GM19240 (cell line): Measurements from ENCODE around the gene PRSS21.

Source experiments
- DNase-seq: peaks from one replicate; pipeline ENCODE4 v3.0.0; 2011; ENCODE audit warnings: low spot score; ENCODE audit not compliant: insufficient read length

PRSS21 gene

GRCh38 chr16:2803545-2804195 is 13.4 kb upstream of the PRSS21 start:
- DNase-seq, result no peak

GRCh38 chr16:2804728-2805127 is 12.3 kb upstream of the PRSS21 start:
- DNase-seq, result no peak

DNA sequence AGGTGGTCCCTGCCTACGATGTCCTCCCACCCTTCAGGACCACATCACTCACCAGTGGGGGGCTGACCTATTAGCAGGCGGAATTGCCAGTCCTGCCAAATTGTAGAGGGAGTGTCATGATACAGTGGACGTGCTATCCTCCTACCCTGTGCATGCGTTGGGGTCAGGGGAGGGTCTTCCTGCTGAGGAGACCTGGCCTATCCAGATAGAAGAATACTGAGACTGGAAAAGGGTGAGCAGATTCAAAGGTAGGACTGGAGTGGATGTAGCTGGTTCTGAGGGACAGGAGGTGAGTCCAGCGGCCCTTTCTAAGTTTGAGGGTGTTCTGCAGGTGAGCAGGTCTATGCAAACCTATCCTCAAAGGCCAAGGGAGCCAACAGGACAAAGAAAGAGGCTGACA is 10.8 kb upstream of the PRSS21 start:
- DNase-seq, result no peak

GRCh38 chr16:2808181-2808580 is 8.9 kb upstream of the PRSS21 start:
- no peak for DNase-seq

GRCh38 chr16:2809149-2809760 is 7.8 kb upstream of the PRSS21 start:
- no peak for DNase-seq

DNA sequence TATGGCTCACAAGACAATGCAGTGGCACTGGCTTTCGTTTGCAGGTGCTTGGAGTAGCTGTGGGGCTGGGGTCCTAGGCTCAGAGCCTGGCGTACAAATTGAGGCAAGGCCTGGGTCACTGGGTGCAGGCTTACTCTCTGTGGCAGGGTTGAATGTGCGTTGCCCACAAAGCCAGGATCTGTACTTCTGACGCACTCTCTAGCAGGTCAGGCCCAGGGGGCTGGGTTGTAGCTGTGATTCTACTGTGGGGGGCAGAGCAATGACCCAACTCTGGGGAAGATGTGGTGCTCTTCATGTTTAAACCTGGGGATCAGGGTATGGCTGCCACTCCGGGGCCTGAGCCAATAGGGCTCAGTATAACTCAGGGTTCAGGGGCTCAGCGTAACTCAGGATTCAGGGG is 6.4 kb upstream of the PRSS21 start:
- no peak for DNase-seq

DNA sequence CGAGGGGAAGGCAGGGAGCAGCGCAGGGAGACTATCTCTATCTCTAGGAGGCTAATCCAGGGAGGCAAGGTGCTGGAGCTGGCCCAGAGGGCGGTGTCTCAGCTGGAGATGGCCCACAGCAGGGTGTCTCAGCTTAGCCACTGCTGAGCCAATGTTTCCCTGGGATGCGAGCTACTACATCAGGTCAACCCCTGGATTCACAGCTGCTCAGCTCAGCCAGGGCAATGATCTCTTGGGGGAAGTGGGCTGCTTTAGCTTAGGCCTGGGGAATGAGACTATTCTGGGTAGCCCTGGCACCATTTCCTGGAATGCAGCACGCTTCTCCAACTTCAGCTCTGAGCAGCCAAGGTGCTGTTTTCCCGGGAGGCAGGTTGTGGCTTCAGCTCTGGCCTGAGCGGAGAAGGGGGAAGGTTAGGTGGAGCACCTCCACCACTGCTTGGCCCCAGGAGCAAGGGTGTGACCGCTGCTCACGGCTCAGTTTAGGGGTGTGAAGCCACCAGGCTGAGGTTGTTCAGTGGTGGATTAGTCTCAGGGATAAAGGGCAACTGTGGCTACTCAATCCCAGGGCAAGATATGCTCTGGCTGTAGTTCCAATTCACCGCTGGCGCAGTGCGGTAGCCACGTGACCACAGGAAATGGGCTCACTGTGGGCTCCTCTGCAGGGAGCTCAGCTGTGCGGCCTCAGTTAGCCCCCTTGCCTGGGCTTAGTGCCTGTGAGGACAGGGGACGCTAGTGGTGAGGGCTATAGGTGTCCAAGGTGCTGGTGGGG is 5.2 kb upstream of the PRSS21 start:
- no peak for DNase-seq

DNA sequence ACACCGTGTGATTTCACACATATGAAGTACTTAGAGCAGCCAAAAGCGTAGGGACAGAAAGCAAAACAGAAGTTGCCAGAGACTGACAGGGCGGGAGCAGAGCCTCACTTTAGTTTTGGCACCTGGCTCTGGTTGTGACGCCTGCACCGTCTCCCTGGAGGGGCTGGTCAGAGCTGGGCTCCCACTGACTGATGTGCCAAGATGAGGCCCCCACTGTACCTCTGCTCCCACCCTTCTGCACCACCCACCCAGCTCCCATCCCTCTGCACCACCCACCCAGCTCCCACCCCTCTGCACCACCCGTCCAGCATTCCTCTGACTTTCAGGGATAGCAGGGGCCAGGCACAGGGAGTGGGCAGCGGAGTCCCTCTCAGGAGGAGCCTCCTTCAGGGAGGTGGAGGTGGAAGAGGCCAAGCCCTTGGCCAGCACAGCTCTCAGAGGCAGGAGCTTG is 3.2 kb upstream of the PRSS21 start:
- no peak for DNase-seq

DNA sequence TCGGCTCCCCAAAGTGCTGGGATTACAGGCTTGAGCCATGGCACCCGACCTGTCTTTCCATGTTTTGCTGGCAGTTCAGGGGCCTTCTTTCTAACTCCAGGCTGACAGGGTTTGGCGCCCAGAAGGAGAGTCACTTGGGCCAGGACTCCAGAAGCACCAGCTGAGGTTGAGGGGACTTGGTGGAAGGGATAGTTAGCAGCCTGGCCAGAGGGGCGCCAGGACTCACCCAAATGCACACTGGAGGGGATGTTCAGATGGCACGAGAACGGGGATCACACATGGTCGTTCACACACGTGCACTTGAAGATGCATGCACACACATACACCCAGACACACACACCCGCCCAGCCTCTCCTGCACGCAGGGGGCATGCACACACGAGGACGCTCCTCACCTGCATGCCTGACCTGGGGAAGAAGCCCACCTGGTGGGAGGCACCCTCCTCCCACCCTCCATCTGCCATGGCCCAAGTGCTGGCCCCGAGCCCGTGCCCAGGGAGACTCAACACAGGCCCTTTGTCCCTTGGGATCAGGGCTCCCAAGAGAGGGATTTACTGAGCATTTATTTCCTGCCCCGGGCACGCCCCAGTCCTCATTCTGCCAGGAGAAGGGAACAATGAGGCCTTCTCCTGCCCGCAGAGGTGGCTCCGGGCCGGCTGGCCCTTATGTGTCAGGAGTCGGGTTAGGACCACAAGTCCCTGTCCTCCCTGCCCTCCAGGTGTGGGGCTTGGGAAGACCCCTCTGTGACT is 2.3 kb upstream of the PRSS21 start:
- DNase-seq, result no peak

GRCh38 chr16:2815299-2815771 is 1.7 kb upstream of the PRSS21 start:
- no peak for DNase-seq

DNA sequence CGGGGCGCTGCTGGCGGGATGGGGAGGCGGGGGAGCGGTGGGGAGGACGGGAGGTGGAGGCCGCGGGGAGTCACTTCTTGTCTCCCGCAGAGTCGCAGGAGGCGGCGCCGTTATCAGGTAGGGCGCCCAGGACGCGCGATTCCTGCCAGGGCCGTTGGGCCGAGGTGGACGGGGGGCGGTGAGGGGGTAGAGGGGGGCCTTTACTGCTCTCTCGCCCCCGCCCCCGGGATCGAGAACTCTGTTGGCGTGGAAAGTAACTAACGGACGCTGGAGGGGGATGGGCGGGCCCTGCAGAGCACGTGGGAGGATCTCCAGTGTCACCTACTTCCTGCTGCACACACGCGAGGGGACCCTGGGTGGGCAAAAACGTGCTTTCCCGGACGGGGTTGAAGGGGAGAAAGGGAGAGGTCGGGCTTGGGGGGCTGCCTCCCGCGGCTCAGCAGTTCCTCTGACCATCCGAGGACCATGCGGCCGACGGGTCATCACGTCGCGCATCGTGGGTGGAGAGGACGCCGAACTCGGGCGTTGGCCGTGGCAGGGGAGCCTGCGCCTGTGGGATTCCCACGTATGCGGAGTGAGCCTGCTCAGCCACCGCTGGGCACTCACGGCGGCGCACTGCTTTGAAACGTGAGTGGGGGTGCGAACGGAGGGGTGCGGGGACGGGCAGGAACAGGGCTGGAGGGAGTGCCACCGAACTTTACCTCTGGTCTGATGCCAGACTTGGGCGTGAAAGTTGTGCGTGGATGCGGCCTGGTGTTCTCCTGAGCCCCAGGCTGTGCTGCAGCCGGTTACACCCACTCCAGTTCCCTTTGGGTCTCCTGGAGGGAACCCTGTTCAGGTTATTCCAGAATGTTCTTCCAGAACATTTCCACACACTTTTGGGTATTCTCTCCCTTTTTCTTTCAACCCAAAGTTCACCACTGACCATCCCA is 569 bp downstream of the PRSS21 start:
- no peak for DNase-seq

GRCh38 chr16:2818272-2818876 is 1.3 kb downstream of the PRSS21 start:
- no peak for DNase-seq

DNA sequence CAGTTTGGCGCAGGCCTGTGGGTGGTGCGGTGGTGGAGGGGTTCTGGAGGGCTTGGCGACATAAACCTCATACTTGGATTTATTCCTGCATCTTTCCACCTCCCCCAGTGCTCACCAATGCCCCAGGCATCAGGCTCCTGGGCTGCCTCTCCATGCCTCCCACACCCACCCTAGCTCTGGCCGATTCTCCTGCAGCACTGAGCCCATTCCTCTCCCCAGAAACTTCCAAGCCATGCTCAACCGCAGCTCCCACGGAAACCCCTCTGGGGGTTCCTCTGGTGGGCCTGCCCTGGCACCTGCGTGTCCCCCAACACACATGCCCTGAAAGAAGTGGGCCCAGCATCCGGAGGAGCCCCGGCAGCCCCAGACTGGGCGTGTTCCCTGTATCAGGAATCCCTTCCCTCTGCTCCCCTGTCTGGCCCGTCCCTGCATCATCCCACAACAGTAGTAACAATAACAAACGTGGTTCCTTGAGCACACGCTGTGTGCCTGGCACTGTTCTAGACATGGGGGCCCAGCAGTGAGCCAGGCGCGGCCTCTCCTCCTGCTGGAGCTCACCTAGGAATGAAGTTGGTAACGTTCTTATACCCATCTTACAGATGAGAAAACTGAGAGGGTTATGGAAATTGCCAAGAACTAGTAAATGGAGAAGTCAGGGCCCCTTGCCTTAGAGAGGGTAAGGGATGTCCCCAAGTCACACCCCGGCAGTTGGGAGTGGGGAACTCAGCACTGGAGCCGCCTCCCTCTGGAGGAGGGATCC is 2.3 kb downstream of the PRSS21 start:
- DNase-seq, result no peak

DNA sequence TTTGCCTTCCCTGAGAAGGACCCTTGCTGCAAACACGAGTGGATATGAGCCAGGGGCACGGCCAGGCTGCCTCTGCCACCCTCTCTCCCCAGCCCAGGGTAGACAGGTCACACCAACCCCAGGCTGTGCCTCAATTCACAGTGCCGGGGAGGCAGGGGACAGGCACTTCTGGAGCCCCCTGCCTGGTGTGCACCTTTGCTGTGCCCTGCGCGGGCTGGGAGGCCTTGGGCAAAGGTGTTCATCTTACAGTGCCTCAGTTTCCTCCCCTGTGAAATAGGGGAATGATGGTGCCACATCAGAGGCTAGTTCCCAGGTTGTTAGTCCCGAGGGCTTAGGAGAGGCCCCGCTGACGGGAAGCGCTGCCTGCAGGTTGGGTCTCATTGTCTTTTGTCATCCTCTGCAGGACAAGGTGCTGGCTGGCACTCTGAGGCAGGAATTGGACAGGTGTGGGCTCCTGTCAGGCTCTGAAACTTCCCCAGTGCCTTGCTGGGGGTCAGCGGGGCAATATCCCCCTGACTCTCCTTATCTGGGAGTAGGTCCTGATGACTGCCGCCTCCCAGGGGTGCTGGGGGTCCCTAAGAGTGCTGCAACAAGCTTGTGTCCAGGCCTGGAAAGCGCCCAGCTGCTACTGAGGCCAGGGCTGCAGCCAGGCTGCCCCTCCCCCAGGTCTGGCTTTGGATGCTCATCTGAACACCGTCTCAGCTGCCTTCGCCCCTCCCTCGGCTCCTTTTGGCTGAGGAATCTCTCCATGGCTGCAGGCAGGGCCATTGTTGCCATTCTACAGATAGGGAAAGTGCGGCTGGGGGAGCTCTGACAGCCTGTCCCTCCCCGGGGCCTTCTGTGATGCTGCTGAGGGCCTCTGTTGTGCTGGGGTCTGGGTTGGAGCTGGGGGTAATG is 3.1 kb downstream of the PRSS21 start:
- DNase-seq, result no peak

GRCh38 chr16:2820836-2821486 is 3.9 kb downstream of the PRSS21 start:
- no peak for DNase-seq

- DNase-seq, result no peak
Observed at GRCh38 chr16:2821487-2822157, 4.6 kb downstream of the PRSS21 start.

DNA sequence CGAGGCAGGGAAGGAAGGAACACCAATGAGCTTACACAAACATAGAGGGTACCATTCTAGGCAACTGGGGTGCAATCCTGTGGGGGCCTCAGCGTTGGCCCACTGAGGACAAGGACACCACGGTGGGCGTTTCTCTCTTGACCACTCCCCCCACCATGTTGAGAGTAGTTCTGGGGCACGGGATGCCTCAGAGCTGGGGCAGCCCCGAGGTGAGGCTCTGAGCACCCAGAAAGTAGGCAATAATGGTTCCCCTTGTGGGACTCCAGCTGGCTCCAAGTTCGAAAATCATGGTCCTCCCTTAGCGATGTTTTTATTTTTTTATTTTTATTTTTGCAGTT is 5.1 kb downstream of the PRSS21 start:
- no peak for DNase-seq

DNA sequence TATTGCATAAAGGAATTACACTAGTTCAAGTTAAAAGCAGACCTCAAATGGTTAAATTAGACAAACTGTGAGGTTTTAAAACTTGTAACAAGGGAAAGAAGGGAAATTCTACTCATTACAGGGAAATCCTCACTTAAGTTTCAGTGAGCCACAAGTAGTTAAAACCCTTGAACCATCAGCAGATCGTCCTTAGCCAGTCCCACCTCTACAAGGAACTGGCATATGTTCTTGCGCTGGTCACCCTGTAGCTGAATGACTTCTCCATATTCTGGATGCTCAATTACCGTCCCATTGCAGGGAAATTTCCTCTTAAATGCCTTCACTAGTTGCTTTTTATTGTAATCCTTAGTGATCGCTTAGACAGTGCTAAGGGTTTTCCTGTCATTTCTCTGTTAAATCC is 5.5 kb downstream of the PRSS21 start:
- DNase-seq, result no peak
